Ishikawa (cell line): Measurements from ENCODE around the gene SPIRE2.

Experiments
- CREB1 ChIP-seq: IDR thresholded peaks from 2 replicates; pipeline ENCODE4 v1.6.1; 2012; ENCODE audit warnings: low read depth
- FOXM1 ChIP-seq: IDR thresholded peaks from 2 replicates; pipeline ENCODE4 v1.6.1; 2012; ENCODE audit warnings: low read depth, borderline replicate concordance
- RAD21 ChIP-seq: IDR thresholded peaks from 2 replicates; pipeline ENCODE4 v1.6.1; 2012; ENCODE audit warnings: low read depth
- TAF1 ChIP-seq: IDR thresholded peaks from 2 replicates; pipeline ENCODE4 v1.6.1; 2012; ENCODE audit warnings: low read depth, mild to moderate bottlenecking

DNA sequence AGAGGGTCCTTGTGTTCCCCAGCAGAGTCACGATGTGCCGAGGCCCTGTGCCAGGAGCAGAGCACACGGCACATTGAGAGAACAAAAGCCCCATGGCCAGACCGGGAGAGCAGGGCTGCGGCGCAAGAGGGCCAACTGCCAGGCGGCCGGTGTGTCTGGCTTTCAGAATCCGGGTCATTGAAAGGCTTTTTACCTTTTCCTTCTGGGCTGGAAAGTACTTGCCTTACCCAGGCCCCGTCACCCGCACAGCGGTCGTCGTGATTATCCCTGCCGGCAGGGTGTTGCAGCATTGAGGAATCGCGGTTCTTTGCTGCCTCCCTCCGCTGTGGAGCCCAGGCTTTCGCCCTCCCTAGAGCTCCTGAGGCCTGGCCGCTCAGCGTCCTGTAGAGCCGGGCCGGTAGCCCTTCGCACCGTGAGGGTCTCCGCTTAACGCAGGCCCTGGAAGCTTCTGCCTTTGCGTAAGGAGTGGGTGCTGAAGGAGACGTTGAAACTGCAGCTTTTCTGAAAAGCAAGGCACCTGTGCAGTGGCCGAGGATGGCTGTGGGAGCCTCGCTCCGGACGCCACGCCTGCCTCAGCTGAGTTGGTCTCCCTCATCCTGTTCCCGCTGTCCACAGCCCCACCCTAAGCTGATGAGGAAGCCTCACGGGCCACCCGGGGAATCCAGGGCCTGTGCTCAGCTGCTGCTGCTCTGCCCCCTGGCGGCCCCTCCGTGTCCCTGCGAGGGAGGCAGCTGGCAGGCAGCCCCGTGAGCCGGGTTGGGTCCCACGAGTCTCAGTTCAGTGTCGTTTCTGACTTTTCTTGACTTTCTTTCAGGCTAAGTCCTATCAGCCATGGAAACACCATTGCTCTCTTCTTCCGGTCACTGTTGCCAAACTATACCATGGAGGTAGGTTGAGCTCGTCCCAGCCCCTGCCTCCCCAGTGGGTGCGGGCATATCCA is 81.8 kb downstream of the SPIRE2 start:
- TF ChIP-seq FOXM1 (no peak), CREB1 (no peak), TAF1 (no peak), RAD21 (peak; percentile 30; the same call in 1 of the 2 replicates)
